GM12878 (cell line): Measurements from ENCODE around the gene NHSL2. TPM values are rescaled to one million over a fixed set of nuclear protein-coding genes. Genes with fewer than 3 reads are reported as not detected.

ENCODE experiments used
- ATAC-seq: fragments of 200-7000 bp; cut with Tn5 transposase; 3 replicates; pipeline ENCODE4 v1.9.1; 2020; ENCODE audit warnings: mild to moderate bottlenecking, moderate library complexity
- BruUV-seq: library from RNA; stranded (reverse); fragments of 400-500 nt; replicated peaks from 2 replicates; lab custom pipeline; 2021; lab: Mats Ljungman, UMichigan
- CTCF ChIA-PET: fragments of 300-600 bp; sonication (Branson Sonifier 250); formaldehyde crosslinking; extraction: SDS; loops from one replicate; lab custom pipeline; 2021; ENCODE audit warnings: inconsistent platforms; lab: Yijun Ruan, JAX
- POLR2A ChIA-PET: fragments of 350-600 bp; formaldehyde crosslinking; extraction: SDS; loops from one replicate; lab custom pipeline; 2021; ENCODE audit warnings: inconsistent platforms; lab: Charles Lee
- RAD21 ChIA-PET: fragments of 300-600 bp; sonication (Branson Sonifier 250); formaldehyde crosslinking; loops from one replicate; lab custom pipeline; 2023; ENCODE audit warnings: antibody characterized with exemption; ENCODE audit not compliant: unreplicated experiment; lab: Charles Lee
- SMC1A ChIA-PET: fragments of 300-600 bp; sonication (Branson Sonifier 250); formaldehyde crosslinking; loops from one replicate; lab custom pipeline; 2023; ENCODE audit not compliant: unreplicated experiment, uncharacterized antibody; lab: Charles Lee
- DNase-seq: peaks from one replicate; pipeline ENCODE4 v3.0.0-alpha.2; 2011; ENCODE audit warnings: low read depth, low spot score
- FAIRE-seq: peaks from 3 replicates; lab custom pipeline; 2011; peaks lifted over from hg19 to GRCh38; lab: Jason Lieb, UNC
- H2AFZ ChIP-seq: 2 replicates; pipeline ENCODE4 v1.6.0; 2011; ENCODE audit warnings: low read depth, low read length, control low read depth; ENCODE audit not compliant: control insufficient read depth
- H3K27ac ChIP-seq: 2 replicates; pipeline ENCODE4 v1.5.1; 2011; ENCODE audit warnings: control low read depth; ENCODE audit not compliant: control insufficient read depth, insufficient read depth
- H3K27me3 ChIP-seq, 2 experiments: replicated peaks in 1 of 2; 2 replicates each; pipeline versions ENCODE4 v1.6.0 to v1.6.1; 2011; ENCODE audit warnings: low read length in 1 of 2; ENCODE audit not compliant: control insufficient read depth in 2 of 2, insufficient read depth in 2 of 2
- H3K36me3 ChIP-seq, 2 experiments: 2 replicates each; pipeline ENCODE4 v1.5.1; 2011; ENCODE audit warnings: low read length in 1 of 2; ENCODE audit not compliant: control insufficient read depth in 2 of 2, insufficient read depth in 2 of 2
- H3K4me1 ChIP-seq: 2 replicates; pipeline ENCODE4 v1.6.1; 2011; ENCODE audit warnings: mild to moderate bottlenecking, low read length, moderate library complexity, mixed read lengths; ENCODE audit not compliant: control insufficient read depth, insufficient read depth
- H3K4me2 ChIP-seq: 2 replicates; pipeline ENCODE4 v1.6.0; 2011; ENCODE audit warnings: control low read depth; ENCODE audit not compliant: control insufficient read depth, insufficient read depth
- H3K4me3 ChIP-seq: fragments of 200-600 bp; sonication (generic); 2 replicates; pipeline ENCODE4 v1.5.1; 2016
- H3K79me2 ChIP-seq: 2 replicates; pipeline ENCODE4 v1.6.0; 2011; ENCODE audit warnings: low read length; ENCODE audit not compliant: control insufficient read depth, insufficient read depth
- H3K9ac ChIP-seq: 2 replicates; pipeline ENCODE4 v1.8.0; 2011; ENCODE audit warnings: low read length, control low read depth, mixed read lengths; ENCODE audit not compliant: control insufficient read depth, insufficient read depth
- H3K9me3 ChIP-seq: replicated peaks from 3 replicates; pipeline ENCODE4 v1.5.1; 2011; ENCODE audit warnings: mild to moderate bottlenecking, low read length; ENCODE audit not compliant: control insufficient read depth, insufficient read depth
- H4K20me1 ChIP-seq: 2 replicates; pipeline ENCODE4 v1.6.0; 2011; ENCODE audit not compliant: control insufficient read depth, insufficient read depth
- CEBPZ ChIP-seq: fragments of 150-350 bp; IDR thresholded peaks from 2 replicates; pipeline ENCODE4 v1.6.1; 2016; ENCODE audit warnings: low read depth, low read length
- ELK1 ChIP-seq: IDR thresholded peaks from 2 replicates; pipeline ENCODE4 v1.6.1; 2012; ENCODE audit warnings: low read depth, low read length, improper control_type of control experiment
- HDAC2 ChIP-seq: fragments of 200-600 bp; sonication (generic); IDR thresholded peaks from 2 replicates; pipeline ENCODE4 v1.6.1; 2017
- IRF5 ChIP-seq: fragments of 450-650 bp; IDR thresholded peaks from 2 replicates; pipeline ENCODE4 v1.6.1; 2017; ENCODE audit warnings: borderline replicate concordance
- KDM1A ChIP-seq: fragments of 200-600 bp; sonication (generic); IDR thresholded peaks from 2 replicates; pipeline ENCODE4 v1.6.1; 2016; ENCODE audit warnings: borderline replicate concordance
- MEF2B ChIP-seq: fragments of 450-650 bp; IDR thresholded peaks from 2 replicates; pipeline ENCODE4 v1.6.1; 2018; ENCODE audit warnings: mild to moderate bottlenecking, moderate library complexity; ENCODE audit not compliant: partially characterized antibody, poor library complexity, severe bottlenecking
- MTA3 ChIP-seq: IDR thresholded peaks from 2 replicates; pipeline ENCODE4 v1.6.1; 2012; ENCODE audit warnings: low read length, inconsistent platforms, borderline replicate concordance
- POLR2AphosphoS5 ChIP-seq: IDR thresholded peaks from 2 replicates; pipeline ENCODE4 v1.6.1; 2011; ENCODE audit warnings: mild to moderate bottlenecking, low read length, inconsistent platforms
- SREBF1 ChIP-seq: IDR thresholded peaks from 2 replicates; pipeline ENCODE4 v1.6.1; 2012; ENCODE audit warnings: mild to moderate bottlenecking, low read length
- WGBS: methylation state at CpG from one replicate; pipeline ENCODE4 v1.1.6; 2016; ENCODE audit warnings: low lambda C conversion rate; ENCODE audit not compliant: insufficient replicate concordance, insufficient coverage; ENCODE audit errors: missing lambda C conversion rate; 5-methylcytosine and 5-hydroxymethylcytosine counted together
- in situ Hi-C: fragments of 300-500 bp; cut with MboI; formaldehyde crosslinking; loops from 9 replicates; pipeline ENCODE4 v1.14.3; 2018; ENCODE audit warnings: mixed read lengths
- intact Hi-C: fragments of 100-400 bp; cut with micrococcal nuclease; formaldehyde crosslinking; loops from one replicate; pipeline ENCODE4 v1.14.2; 2022; ENCODE audit not compliant: unreplicated experiment
- polyA plus RNA-seq, 11 experiments: library from polyadenylated mRNA; depleted of rRNA in 4 of 11; unstranded in 6 of 11; stranded (reverse) in 5 of 11; fragments of >200 nt; fragmentation: Nextera tagmentation in 4 of 11; fragmentation: Illumina TruSeq in 1 of 11; extraction: Ambion mirVana in 4 of 11; extraction: Trizol in 1 of 11; gene quantifications; 1 replicate in 1 of 11; 2 replicates in 10 of 11; pipeline versions ENCODE4 v1.2.1 to v1.2.3, GENCODE V29; 2011 to 2016; ENCODE audit warnings: inconsistent platforms in 2 of 11, missing spikeins in 2 of 11, low read depth in 1 of 11
- total RNA-seq, 4 experiments: library from RNA; depleted of rRNA in 3 of 4; stranded (reverse); fragments of >200 nt in 3 of 4; fragmentation: Illumina TruSeq in 1 of 4; extraction: Trizol in 1 of 4; gene quantifications; 2 replicates each; pipeline versions ENCODE4 v1.2.1 to v1.2.3, GENCODE V29; 2013 to 2021
- TF ChIP-seq, protein P1 (sequence below): IDR thresholded peaks from 2 replicates; pipeline ENCODE4 v1.6.1; 2011; ENCODE audit warnings: mild to moderate bottlenecking, low read depth, low read length, moderate library complexity; ENCODE audit not compliant: insufficient replicate concordance
- TF ChIP-seq, protein P2 (sequence below): fragments of 450-650 bp; IDR thresholded peaks from 2 replicates; pipeline ENCODE4 v1.6.1; 2017; ENCODE audit warnings: mild to moderate bottlenecking, low read depth, inconsistent platforms; ENCODE audit not compliant: poor library complexity, severe bottlenecking
- TF ChIP-seq, protein P3 (sequence below): fragments of 150-350 bp; IDR thresholded peaks from 2 replicates; pipeline ENCODE4 v1.6.1; 2014; ENCODE audit warnings: mild to moderate bottlenecking, low read depth, low read length

NHSL2 gene
- total and polyA plus RNA-seq, 10 of the 15 experiments (the other 5 are each of a cell fraction or from before 2014, with no cell fraction given) = 0.05 to 0.53 (median 0.07) TPM; not detected in 2

DNA sequence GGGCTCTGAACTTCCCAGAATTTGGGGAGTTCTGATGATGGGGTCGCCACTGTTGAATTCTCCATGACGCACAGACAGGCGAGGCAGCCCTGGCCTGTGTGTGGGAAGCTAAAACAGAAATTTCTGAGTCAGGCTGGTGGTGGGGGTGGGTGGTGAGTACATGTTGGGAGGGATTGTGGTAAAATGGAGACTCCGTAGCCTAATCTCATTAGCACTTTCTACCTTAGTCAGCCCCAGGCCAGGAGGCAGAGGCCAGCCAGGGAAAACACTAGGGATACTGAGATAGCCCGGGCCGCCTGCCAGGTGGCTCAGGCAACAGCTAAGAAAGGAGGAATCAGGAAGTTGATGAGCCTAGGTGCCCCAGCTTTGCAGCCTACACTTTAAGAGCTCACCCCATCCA, 39.3 kb upstream of the NHSL2 start:
- H3K4me2 ChIP-seq = no peak overlapping the region
- no peaks in the 10 kb centered on the region; the same call in 2 of the 3 replicates for H3K9me3 ChIP-seq
- ChIA-PET CTCF (no interaction called here), POLR2A (no interaction called here), RAD21 (no interaction called here), SMC1A (no interaction called here)
- intact Hi-C loops = no loop called here
- H3K79me2 ChIP-seq = no peaks in the 10 kb centered on the region
- WGBS = 37% methylated on average over 6 of the region's 6 CpGs
- FAIRE-seq (no peak), ATAC-seq (no peak), DNase-seq (no peak)
- H3K36me3 ChIP-seq = no peaks in the 10 kb centered on the region
- H3K9ac ChIP-seq = no peak overlapping the region
- H3K27ac ChIP-seq = no peak overlapping the region
- no peak overlapping the region for H2AFZ ChIP-seq
- in situ Hi-C loops = loop anchor here (25.0 kb wide), 2 partner anchors 209 to 409 kb away; partner anchors contain the start of gene LOC101059915
- no peaks in the 10 kb centered on the region for H3K4me1 ChIP-seq
- BruUV-seq = no TSS peak
- H3K27me3 ChIP-seq = no peaks in the 10 kb centered on the region
- no peak overlapping the region for H3K4me3 ChIP-seq
- H4K20me1 ChIP-seq = no peaks in the 10 kb centered on the region
- TF ChIP-seq MTA3 (no peak), HDAC2 (no peak), SREBF1 (no peak), ELK1 (no peak), KDM1A (no peak), IRF5 (no peak), MEF2B (no peak), CEBPZ (no peak), POLR2AphosphoS5 (no peak)
- TF ChIP-seq, protein P1, sequence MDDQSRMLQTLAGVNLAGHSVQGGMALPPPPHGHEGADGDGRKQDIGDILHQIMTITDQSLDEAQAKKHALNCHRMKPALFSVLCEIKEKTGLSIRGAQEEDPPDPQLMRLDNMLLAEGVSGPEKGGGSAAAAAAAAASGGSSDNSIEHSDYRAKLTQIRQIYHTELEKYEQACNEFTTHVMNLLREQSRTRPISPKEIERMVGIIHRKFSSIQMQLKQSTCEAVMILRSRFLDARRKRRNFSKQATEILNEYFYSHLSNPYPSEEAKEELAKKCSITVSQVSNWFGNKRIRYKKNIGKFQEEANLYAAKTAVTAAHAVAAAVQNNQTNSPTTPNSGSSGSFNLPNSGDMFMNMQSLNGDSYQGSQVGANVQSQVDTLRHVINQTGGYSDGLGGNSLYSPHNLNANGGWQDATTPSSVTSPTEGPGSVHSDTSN = no peak
- TF ChIP-seq, protein P2, sequence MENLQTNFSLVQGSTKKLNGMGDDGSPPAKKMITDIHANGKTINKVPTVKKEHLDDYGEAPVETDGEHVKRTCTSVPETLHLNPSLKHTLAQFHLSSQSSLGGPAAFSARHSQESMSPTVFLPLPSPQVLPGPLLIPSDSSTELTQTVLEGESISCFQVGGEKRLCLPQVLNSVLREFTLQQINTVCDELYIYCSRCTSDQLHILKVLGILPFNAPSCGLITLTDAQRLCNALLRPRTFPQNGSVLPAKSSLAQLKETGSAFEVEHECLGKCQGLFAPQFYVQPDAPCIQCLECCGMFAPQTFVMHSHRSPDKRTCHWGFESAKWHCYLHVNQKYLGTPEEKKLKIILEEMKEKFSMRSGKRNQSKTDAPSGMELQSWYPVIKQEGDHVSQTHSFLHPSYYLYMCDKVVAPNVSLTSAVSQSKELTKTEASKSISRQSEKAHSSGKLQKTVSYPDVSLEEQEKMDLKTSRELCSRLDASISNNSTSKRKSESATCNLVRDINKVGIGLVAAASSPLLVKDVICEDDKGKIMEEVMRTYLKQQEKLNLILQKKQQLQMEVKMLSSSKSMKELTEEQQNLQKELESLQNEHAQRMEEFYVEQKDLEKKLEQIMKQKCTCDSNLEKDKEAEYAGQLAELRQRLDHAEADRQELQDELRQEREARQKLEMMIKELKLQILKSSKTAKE = no peak
- TF ChIP-seq, protein P3, sequence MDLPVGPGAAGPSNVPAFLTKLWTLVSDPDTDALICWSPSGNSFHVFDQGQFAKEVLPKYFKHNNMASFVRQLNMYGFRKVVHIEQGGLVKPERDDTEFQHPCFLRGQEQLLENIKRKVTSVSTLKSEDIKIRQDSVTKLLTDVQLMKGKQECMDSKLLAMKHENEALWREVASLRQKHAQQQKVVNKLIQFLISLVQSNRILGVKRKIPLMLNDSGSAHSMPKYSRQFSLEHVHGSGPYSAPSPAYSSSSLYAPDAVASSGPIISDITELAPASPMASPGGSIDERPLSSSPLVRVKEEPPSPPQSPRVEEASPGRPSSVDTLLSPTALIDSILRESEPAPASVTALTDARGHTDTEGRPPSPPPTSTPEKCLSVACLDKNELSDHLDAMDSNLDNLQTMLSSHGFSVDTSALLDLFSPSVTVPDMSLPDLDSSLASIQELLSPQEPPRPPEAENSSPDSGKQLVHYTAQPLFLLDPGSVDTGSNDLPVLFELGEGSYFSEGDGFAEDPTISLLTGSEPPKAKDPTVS = no peak
